Pericardium fibroblast (primary cell): ENCODE measurements around the gene GFRAL. TPM values are rescaled to one million over a fixed set of nuclear protein-coding genes. Genes with fewer than 3 reads are reported as not detected.

Source experiments
- total RNA-seq: library from RNA; depleted of rRNA; stranded (reverse); fragments of >200 nt; gene quantifications from 2 replicates; pipeline ENCODE4 v1.2.3, GENCODE V29; 2015

GFRAL gene
- total RNA-seq, result not detected in 2 replicates

GRCh38 chr6:55327169-55327568, at the start of gene GFRAL:
GFRAL (plus strand) TSS chr6:55327469; CDS start chr6:55327555, 86 bp downstream.

Other genes starting within 250 kb of the GFRAL start
- gene HCRTR2, start 153.0 kb upstream of the GFRAL start, total RNA-seq, result 0.12 TPM in 1 of 2 replicates, not detected in the other